Dermis microvascular lymphatic vessel endothelial cell (primary cell): ENCODE measurements around the gene HOGA1. TPM values are rescaled to one million over a fixed set of nuclear protein-coding genes. Genes with fewer than 3 reads are reported as not detected.
"Not testable (repeated sequence)": the region's sequence is repeated elsewhere in the genome, so short reads cannot be mapped to it uniquely, and the experiment has no call there.

Experiments
- DNase-seq, 2 donors: peaks; one replicate each; pipeline versions ENCODE4 v3.0.0 to v3.0.0-alpha.2; 2010; ENCODE audit warnings: low read depth in 2 of 2
- total RNA-seq: library from RNA; depleted of rRNA; stranded (reverse); fragments of >200 nt; gene quantifications from 2 replicates; pipeline ENCODE4 v1.2.1, GENCODE V29; 2014

The HOGA1 gene
- total RNA-seq, 1 donor from 2014 or later: 0.77 TPM

DNA sequence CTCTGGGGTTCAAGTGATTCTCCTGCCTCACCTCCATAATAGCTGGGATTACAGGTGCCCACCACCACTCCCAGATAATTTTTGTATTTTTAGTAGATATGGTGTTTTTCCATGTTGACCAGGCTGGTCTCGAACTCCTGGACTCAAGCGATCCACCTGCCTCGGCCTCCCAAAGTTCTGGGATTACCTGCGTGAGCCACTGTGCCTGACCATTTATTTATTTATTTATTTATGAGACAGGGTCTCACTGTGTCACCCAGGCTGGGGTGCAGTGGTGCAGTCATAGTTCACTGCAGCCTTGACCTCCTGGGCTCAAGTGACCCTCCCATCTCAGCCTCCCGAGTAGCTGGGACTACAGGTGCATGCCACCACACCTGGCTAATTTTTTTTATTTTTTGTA is 29.9 kb upstream of the HOGA1 start:
- not testable (repeated sequence) for DNase-seq

- not testable (repeated sequence) for DNase-seq
Measured at GRCh38 chr10:97555541-97555940, 28.6 kb upstream of the HOGA1 start.

DNA sequence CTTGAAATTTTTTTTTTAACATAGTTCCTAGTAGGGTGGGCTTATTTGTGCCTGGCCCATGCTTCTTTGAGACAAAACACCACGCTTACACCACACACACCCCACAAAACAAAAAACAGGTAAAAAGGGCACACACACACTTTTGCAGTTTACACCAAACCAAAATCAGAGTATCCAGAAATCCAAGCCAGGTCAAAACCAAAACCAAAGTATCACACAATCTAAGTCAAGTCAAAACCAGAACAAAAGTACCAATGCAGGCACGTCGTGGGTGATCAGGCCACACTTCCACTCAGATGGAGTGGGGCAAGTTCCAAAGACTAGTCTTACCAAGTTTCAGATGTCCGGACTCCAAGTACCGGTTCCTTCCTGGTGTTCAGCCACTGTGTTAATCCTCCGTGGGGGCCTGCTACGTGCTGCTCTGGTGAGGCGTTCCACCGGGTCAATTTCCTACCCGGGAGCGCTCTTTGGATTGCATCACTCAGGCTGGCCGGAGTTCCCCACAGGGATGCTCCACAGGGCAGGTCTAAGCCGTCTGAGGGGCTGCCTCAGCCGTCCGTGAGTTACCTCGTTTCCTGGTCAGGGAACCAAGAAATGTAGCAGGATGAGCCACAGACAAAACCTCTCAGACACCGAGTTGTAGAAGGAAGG is 23.3 kb upstream of the HOGA1 start:
- peak in 1 of 2 donors; percentile 51 for DNase-seq

DNA sequence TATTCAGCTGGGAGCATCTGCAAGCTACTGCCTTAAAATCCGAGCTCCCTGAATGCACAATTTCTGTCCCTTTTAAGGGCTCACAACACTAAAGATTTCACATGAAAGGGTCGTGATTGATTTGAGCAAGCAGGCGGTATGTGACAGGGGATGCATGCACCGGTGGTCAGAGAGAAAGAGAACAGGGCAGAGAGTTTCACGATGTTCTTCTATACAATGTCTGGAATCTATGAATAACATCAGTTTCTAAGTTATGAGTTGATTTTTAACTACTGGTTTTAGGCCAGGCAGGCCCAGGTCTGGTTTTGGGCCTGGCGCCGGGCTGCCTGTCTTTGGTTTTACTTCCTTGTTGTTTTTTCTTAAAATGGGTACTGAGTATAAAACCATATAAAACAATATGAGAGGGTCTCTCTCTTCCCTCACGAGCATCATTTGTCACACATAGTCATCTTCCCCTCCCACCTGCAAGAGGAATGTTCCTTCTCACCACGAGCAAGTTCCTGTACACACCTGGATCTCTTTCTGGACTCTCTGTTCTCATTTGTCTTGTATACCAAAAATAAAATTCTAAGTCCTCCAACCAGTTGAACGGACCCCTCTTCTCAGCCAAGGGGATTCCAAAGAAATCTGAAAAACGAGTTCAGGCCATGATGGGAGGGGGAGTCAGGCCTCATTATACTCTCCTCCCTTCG is 22.7 kb upstream of the HOGA1 start:
- DNase-seq: not testable (repeated sequence)

DNA sequence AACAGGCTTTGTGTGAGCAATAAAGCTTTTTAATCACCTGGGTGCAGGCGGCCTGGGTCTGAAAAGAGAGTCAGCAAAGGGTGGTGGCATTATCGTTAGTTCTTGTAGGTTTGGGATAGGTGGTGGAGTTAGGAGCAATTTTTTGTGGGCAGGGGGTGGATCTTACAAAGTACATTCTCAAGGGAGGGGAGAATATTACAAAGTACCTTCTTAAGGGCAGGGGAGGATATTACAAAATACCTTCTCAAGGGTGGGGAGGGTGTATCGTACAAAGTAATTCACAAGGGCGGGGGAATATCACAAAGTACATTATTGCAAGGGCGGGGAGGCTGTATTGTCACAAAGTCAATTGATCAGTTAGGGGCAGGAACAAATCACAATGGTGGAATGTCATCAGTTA is 21.9 kb upstream of the HOGA1 start:
- DNase-seq: not testable (repeated sequence)

DNA sequence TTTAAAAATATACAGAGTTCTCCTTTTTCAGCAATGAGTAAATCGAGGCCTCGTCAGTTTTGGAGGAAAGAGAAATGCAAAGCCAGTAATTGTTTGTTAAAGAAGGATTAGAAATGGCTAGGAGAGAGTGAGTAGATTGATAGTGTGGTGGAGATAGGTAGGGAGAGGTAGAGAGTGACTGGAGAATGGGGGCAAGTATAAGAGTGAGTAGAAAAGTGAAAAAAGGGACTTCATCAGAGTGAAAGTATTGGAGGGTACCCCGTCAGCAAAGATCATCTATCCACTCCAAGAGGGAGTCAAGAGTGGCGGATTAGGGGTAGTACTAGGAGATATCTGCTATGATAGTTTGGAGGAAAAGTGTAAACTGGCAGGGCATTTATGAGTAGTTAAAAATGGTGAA is 20.9 kb upstream of the HOGA1 start:
- no peak for DNase-seq

DNA sequence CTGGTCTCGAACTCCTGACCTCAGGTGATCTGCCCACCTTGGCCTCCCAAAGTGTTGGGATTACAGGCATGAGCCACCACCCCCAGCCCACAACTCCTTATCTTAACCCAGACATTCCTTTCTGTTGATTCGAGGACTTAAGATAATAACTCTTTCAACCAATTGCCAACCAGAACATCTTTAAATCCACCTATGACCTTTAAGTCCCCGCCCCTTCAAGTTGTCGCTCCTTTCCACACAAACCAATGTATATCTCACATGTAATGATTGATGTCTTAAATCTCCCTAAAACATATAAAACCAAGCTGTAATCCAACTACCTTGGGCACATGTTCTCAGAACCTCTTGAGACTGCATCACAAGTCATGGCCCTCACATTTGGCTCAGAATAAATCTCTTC is 19.4 kb upstream of the HOGA1 start:
- no peak for DNase-seq

GRCh38 chr10:97566336-97566996 is 17.7 kb upstream of the HOGA1 start:
- DNase-seq: no peak

DNA sequence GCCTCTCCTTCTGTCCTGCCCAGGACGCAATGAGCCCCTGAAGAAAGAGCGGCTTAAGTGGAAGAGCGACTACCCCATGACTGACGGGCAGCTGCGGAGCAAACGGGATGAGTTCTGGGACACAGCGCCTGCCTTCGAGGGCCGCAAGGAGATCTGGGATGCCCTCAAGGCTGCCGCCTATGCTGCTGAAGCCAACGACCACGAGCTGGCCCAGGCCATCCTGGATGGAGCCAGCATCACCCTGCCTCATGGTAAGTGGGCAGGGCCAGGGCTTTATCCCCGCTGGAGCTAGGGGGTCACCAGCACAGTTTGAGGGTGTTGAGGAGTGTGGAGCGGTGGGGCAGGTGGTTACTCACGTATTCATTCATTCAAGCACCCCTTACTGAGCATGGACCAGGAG is 16.3 kb upstream of the HOGA1 start:
- no peak for DNase-seq

DNA sequence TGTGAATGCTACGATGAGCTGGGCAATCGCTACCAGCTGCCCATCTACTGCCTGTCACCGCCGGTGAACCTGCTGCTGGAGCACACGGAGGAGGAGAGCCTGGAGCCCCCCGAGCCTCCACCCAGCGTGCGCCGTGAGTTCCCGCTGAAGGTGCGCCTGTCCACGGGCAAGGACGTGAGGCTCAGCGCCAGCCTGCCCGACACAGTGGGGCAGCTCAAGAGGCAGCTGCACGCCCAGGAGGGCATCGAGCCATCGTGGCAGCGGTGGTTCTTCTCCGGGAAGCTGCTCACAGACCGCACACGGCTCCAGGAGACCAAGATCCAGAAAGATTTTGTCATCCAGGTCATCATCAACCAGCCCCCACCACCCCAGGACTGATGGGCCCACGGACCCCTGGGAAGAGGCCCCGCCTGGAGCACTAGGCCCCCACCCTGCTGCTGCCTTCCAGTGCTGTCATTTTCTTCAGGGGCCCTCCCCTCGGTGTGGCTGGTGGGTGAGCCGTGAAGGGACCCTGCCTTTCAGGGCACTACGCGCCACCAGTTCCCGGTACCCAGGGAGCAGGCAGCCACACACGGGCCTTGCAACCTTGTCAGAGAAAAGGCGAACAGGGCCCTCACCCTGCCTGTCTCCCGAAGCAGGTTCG is 13.9 kb upstream of the HOGA1 start:
- no peak for DNase-seq

- DNase-seq: no peak
Measured at GRCh38 chr10:97570789-97571471, 13.3 kb upstream of the HOGA1 start.

- no peak for DNase-seq
Measured at GRCh38 chr10:97571622-97572021, 12.6 kb upstream of the HOGA1 start.

DNA sequence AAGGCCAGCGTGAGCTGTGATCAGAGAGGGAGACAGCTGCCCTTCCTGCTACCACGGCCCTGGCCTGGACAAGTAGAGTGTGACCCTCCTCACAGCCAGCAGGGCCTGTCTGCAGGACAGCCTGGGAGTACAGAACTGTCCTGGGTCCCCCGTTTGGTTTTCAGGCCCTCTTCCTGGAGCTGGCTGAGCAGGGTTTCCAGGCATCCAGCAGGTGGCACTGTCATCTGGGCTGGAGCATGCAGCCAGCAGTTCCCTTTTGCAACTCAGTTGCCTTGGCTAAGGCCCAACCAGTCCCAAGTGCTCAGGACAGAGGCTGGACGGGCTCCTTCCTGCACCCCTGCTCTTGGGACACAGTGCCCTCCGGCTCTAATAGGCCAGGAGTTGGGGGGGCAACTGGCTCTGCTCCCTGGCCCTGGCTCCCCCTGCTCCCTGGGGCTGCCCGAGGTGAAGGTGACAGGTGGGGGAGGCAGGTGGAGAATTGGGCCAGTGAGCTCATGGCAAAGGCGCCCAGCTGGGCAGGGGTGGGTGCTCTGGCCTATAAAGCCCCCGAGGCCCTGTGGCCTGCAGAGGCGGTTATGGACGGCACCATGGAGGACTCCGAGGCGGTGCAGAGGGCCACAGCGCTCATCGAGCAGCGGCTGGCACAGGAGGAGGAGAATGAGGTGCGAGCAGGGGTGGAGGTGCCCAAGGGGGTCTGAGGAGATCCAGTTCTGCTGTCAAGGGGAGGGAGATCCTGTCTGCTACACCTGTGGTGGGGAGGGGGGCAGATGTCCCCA is 11.8 kb upstream of the HOGA1 start, which contains the start of gene ANKRD2:
Gene ANKRD2 (plus strand): TSS at position 566 of the 776 bp plus-strand sequence. CDS start 10 bp downstream, at position 576.
- DNase-seq: peak; percentile 77 to 83

GRCh38 chr10:97573021-97573420 is 11.2 kb upstream of the HOGA1 start:
- DNase-seq: no peak

DNA sequence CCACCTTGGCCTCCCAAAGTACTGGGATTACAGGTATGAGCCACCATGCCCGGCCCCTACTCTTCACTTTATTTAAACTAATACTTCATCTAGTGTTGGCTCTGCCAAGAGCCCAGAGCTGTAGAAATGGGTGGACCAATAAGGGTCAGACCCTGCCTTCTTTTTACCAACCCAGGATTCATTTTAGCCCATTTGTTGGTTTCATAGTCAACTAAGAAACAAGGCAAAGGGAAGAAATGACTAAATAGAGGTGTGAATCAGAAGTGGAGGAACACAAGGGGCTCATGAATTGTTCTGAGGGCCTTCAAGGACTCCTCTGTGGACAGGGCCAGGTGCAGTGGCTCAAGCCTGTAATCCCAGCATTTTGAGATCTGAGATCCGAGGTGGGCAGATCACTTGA is 10.5 kb upstream of the HOGA1 start:
- no peak for DNase-seq

DNA sequence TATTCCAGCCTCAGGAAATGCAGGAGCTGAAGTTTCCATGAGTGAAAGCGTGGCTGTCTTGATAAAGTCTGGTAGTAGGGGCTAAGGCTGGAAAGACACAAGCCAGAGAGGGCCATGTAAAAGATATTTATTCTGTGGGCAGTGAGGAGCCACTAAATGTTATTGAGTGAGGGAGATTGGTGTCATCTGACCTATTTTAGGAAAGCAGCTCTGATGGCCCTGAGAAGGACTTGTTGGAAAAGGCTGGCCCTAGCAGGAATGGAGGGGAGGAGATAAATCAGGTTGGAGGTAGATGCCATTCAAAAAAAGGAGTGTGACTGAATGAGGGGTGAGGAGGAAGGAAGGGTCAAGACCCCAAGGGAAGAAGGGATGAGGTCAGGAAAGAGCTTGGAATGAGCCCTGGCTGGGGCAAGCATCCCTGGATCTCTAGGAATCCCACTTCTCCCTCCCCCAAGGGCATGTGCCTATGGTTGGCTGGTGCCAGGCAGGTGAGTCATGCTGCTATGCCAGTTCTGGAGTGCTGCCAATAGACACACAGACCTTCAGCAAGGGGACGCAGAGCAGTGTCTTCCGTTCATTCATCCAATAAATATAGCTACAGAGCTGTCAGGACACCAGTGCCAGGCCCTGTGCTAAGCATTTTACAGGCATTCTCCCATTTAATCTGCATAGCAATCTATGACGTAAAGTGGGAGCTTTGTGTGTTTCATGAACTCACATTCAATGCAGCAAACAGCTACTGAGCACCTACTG is 9.6 kb upstream of the HOGA1 start:
- peak; percentile 90 to 92 for DNase-seq

DNA sequence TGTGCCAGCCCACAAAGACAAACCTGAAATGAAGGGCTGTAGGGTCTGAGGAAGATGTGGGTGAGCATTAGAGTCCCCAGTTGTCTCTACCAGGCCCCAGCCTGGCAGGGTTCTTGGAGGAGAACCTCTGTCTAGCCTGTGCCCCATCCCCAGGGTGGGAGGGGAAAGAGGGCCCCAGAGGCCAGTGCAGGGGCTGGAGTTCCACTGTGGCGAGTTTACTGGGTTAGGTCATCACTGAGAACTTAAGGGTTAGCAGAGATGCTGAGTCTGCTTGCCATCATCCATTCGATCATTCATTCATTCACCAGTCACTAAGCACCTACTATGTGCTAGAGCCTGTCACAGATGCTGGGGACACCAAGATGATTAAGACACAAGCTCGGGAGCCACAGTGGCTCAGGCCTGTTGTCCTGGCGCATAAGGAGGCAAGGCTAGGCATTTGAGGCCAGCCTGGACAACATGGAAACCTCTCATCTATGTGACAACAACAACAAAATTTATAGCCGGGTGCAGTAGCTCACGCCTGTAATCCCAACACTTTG is 9.0 kb upstream of the HOGA1 start:
- DNase-seq: peak in 1 of 2 donors; percentile 13

- not testable (repeated sequence) for DNase-seq
Measured at GRCh38 chr10:97576487-97576886, 7.7 kb upstream of the HOGA1 start.

GRCh38 chr10:97577701-97578100 is 6.5 kb upstream of the HOGA1 start:
- DNase-seq: no peak
